H1 (cell line): Measurements from ENCODE around the gene COQ9. TPM values are rescaled to one million over a fixed set of nuclear protein-coding genes. Genes with fewer than 3 reads are reported as not detected.

ENCODE experiments used
- CTCF ChIA-PET: fragments of 300-600 bp; sonication (Branson Sonifier 250); formaldehyde crosslinking; loops from one replicate; lab custom pipeline; 2021; ENCODE audit not compliant: partially characterized antibody; lab: Charles Lee
- POLR2A ChIA-PET: fragments of 300-600 bp; sonication (Branson Sonifier 250); formaldehyde crosslinking; loops from one replicate; lab custom pipeline; 2021; ENCODE audit warnings: inconsistent platforms; ENCODE audit not compliant: partially characterized antibody; lab: Charles Lee
- DNase-seq, 2 experiments: peaks; one replicate each; pipeline versions ENCODE4 v3.0.0 to v3.0.0-alpha.2; 2010 to 2022; ENCODE audit warnings: low spot score in 2 of 2, low read depth in 1 of 2, mixed read lengths in 1 of 2
- FAIRE-seq: peaks from 2 replicates; lab custom pipeline; 2011; peaks lifted over from hg19 to GRCh38; lab: Jason Lieb, UNC
- H2AFZ ChIP-seq: 2 replicates; pipeline ENCODE4 v1.8.1; 2012; ENCODE audit warnings: low read length, inconsistent platforms
- H2AK5ac ChIP-seq: 2 replicates; pipeline ENCODE4 v1.6.1; 2013; ENCODE audit warnings: low read depth, low read length
- H2BK120ac ChIP-seq: replicated peaks from 2 replicates; pipeline ENCODE3; 2013; ENCODE audit warnings: low read depth, low read length, inconsistent platforms
- H2BK12ac ChIP-seq: 2 replicates; pipeline ENCODE4 v1.6.1; 2013; ENCODE audit warnings: low read depth, low read length
- H2BK15ac ChIP-seq: 2 replicates; pipeline ENCODE4 v1.6.1; 2013; ENCODE audit warnings: low read length
- H2BK20ac ChIP-seq: 2 replicates; pipeline ENCODE4 v1.6.1; 2013; ENCODE audit warnings: low read length
- H2BK5ac ChIP-seq: 2 replicates; pipeline ENCODE4 v1.6.1; 2013; ENCODE audit warnings: low read depth, low read length
- H3K14ac ChIP-seq: 2 replicates; pipeline ENCODE4 v1.6.1; 2013; ENCODE audit warnings: inconsistent platforms; ENCODE audit not compliant: insufficient read length
- H3K18ac ChIP-seq: 2 replicates; pipeline ENCODE4 v1.6.1; 2013; ENCODE audit warnings: low read length; ENCODE audit errors: extremely low read depth
- H3K23ac ChIP-seq: 2 replicates; pipeline ENCODE4 v1.6.1; 2013; ENCODE audit warnings: inconsistent platforms; ENCODE audit not compliant: insufficient read length
- H3K23me2 ChIP-seq: 2 replicates; pipeline ENCODE4 v1.6.1; 2013; ENCODE audit warnings: low read depth, low read length
- H3K27ac ChIP-seq: 2 replicates; pipeline ENCODE4 v1.6.1; 2011; ENCODE audit warnings: low read depth, low read length, inconsistent platforms
- H3K27me3 ChIP-seq, 4 experiments: replicated peaks in 1 of 4; 1 replicate in 1 of 4; 2 replicates in 3 of 4; pipeline versions ENCODE4 v1.6.1 to v1.8.1; 2011 to 2013; ENCODE audit warnings: low read length in 3 of 4, mild to moderate bottlenecking in 3 of 4, inconsistent platforms in 2 of 4, mixed read lengths in 2 of 4, moderate library complexity in 1 of 4; ENCODE audit not compliant: control insufficient read depth in 3 of 4, insufficient read depth in 3 of 4; ENCODE audit errors: extremely low read depth in 1 of 4
- H3K36me3 ChIP-seq, 4 experiments: 2 replicates each; pipeline versions ENCODE4 v1.6.1 to v1.8.1; 2011 to 2013; ENCODE audit warnings: mild to moderate bottlenecking in 4 of 4, low read length in 3 of 4, moderate library complexity in 2 of 4, control low read depth in 1 of 4, inconsistent platforms in 1 of 4; ENCODE audit not compliant: insufficient read depth in 4 of 4, control insufficient read depth in 2 of 4
- H3K4ac ChIP-seq: replicated peaks from 2 replicates; pipeline ENCODE3; 2013; ENCODE audit warnings: low read length, low read depth, mixed read lengths, inconsistent platforms; ENCODE audit not compliant: insufficient read length
- H3K4me1 ChIP-seq, 4 experiments: replicated peaks in 1 of 4; 1 replicate in 1 of 4; 2 replicates in 3 of 4; pipeline versions ENCODE4 v1.6.1 to v1.8.1; 2011 to 2013; ENCODE audit warnings: low read length in 3 of 4, inconsistent platforms in 2 of 4, mixed read lengths in 1 of 4; ENCODE audit not compliant: insufficient read depth in 4 of 4, control insufficient read depth in 3 of 4
- H3K4me2 ChIP-seq, 2 experiments: 2 replicates each; pipeline versions ENCODE4 v1.6.1 to v1.8.1; 2011 to 2013; ENCODE audit warnings: low read depth in 2 of 2, low read length in 2 of 2, control low read depth in 1 of 2, inconsistent platforms in 1 of 2, mild to moderate bottlenecking in 1 of 2; ENCODE audit not compliant: insufficient read depth in 1 of 2
- H3K4me3 ChIP-seq, 4 experiments: fragments of 200-600, 300-600 bp in 1 of 4; sonication (generic), shearing (Covaris generic), sonication (Bioruptor Twin) in 1 of 4; 2 replicates each; pipeline versions ENCODE4 v1.5.1 to v1.8.1; 2011 to 2016; ENCODE audit warnings: low read length in 4 of 4, low read depth in 3 of 4, control low read depth in 2 of 4, inconsistent platforms in 2 of 4, mild to moderate bottlenecking in 2 of 4, mixed read lengths in 1 of 4, moderate library complexity in 1 of 4; ENCODE audit not compliant: insufficient read depth in 2 of 4; ENCODE audit errors: extremely low read depth in 1 of 4
- H3K56ac ChIP-seq: replicated peaks from 2 replicates; pipeline ENCODE3; 2013; ENCODE audit warnings: low read depth, mild to moderate bottlenecking, mixed read lengths, low read length, inconsistent platforms; ENCODE audit not compliant: insufficient read length
- H3K79me1 ChIP-seq: 2 replicates; pipeline ENCODE4 v1.6.1; 2013; ENCODE audit warnings: low read depth, low read length, control low read depth
- H3K79me2 ChIP-seq, 2 experiments: 2 replicates each; pipeline versions ENCODE4 v1.6.1 to v1.8.1; 2012 to 2013; ENCODE audit warnings: low read length in 2 of 2, mild to moderate bottlenecking in 2 of 2, inconsistent platforms in 1 of 2; ENCODE audit not compliant: insufficient read depth in 2 of 2, control insufficient read depth in 1 of 2
- H3K9ac ChIP-seq, 4 experiments: replicated peaks in 1 of 4; 1 replicate in 1 of 4; 2 replicates in 3 of 4; pipeline versions ENCODE4 v1.6.1 to v1.8.1; 2011 to 2013; ENCODE audit warnings: low read depth in 3 of 4, low read length in 3 of 4, control low read depth in 2 of 4, mild to moderate bottlenecking in 2 of 4, moderate library complexity in 2 of 4, inconsistent platforms in 1 of 4; ENCODE audit errors: extremely low read depth in 1 of 4
- H3K9me3 ChIP-seq, 2 experiments: 2 replicates each; pipeline versions ENCODE4 v1.6.1 to v1.8.1; 2012 to 2013; ENCODE audit warnings: mild to moderate bottlenecking in 2 of 2, moderate library complexity in 2 of 2, control low read depth in 1 of 2, inconsistent platforms in 1 of 2, low read depth in 1 of 2, low read length in 1 of 2, mixed read lengths in 1 of 2; ENCODE audit not compliant: insufficient read depth in 2 of 2
- H4K20me1 ChIP-seq, 2 experiments: replicated peaks in 1 of 2; 2 replicates each; pipeline versions ENCODE3 to v1.8.1; 2011 to 2013; ENCODE audit warnings: inconsistent platforms in 2 of 2, low read length in 2 of 2, mild to moderate bottlenecking in 1 of 2; ENCODE audit not compliant: insufficient read depth in 2 of 2, control insufficient read depth in 1 of 2
- H4K5ac ChIP-seq: 2 replicates; pipeline ENCODE4 v1.6.1; 2013; ENCODE audit warnings: low read length, low read depth, mixed read lengths, inconsistent platforms; ENCODE audit not compliant: insufficient read length
- H4K8ac ChIP-seq: 2 replicates; pipeline ENCODE4 v1.8.0; 2013; ENCODE audit warnings: mild to moderate bottlenecking, moderate library complexity, low read length, inconsistent platforms; ENCODE audit not compliant: insufficient read depth; ENCODE audit errors: extremely low read depth
- H4K91ac ChIP-seq: replicated peaks from 2 replicates; pipeline ENCODE3; 2013; ENCODE audit warnings: low read length, mixed read lengths, inconsistent platforms; ENCODE audit not compliant: insufficient read length
- EZH2 ChIP-seq: fragments of 200-600 bp; sonication (generic); IDR thresholded peaks from 2 replicates; pipeline ENCODE4 v1.7.1; 2012; ENCODE audit warnings: low read depth, mild to moderate bottlenecking, moderate library complexity, low read length, inconsistent platforms; ENCODE audit not compliant: severe bottlenecking
- HDAC2 ChIP-seq, 2 experiments: fragments of 300-600 bp in 1 of 2; sonication (generic) in 1 of 2; IDR thresholded peaks; 2 replicates each; pipeline ENCODE4 v1.6.1; 2011 to 2012; ENCODE audit warnings: low read depth in 2 of 2, low read length in 2 of 2, mild to moderate bottlenecking in 2 of 2, moderate library complexity in 2 of 2, borderline replicate concordance in 1 of 2, inconsistent platforms in 1 of 2
- SP1 ChIP-seq: IDR thresholded peaks from 2 replicates; pipeline ENCODE4 v1.6.1; 2011; ENCODE audit warnings: low read depth, low read length
- WGBS, 2 experiments: shearing (Covaris generic) in 1 of 2; methylation state at CpG; one replicate each; pipeline versions ENCODE4 v1.1.6 to v1.1.7; 2013 to 2015; ENCODE audit warnings: low lambda C conversion rate in 2 of 2, mixed read lengths in 2 of 2, inconsistent platforms in 1 of 2, low coverage in 1 of 2, missing lambda C conversion rate in 1 of 2; ENCODE audit not compliant: insufficient replicate concordance in 2 of 2, insufficient coverage in 1 of 2, insufficient read length in 1 of 2; ENCODE audit errors: extremely low coverage in 1 of 2, missing lambda C conversion rate in 1 of 2; 5-methylcytosine and 5-hydroxymethylcytosine counted together
- polyA plus RNA-seq, 7 experiments: library from polyadenylated mRNA; depleted of rRNA in 3 of 7; stranded (reverse) in 5 of 7; unstranded in 2 of 7; fragments of >200 nt in 5 of 7; fragments of 200-250 nt in 2 of 7; gene quantifications; 1 replicate in 5 of 7; 2 replicates in 1 of 7; 4 replicates in 1 of 7; pipeline versions ENCODE4 v1.2.1 to v1.2.3, GENCODE V29; 2011 to 2013; ENCODE audit warnings: missing spikeins in 2 of 7, mixed read lengths in 2 of 7
- total RNA-seq: library from RNA; stranded (reverse); fragmentation: NEBNext Ultra II Directional; extraction: Animal tissue kit (Norgen Biotek cat#: 25700); gene quantifications from 2 replicates; pipeline ENCODE4 v1.2.1, GENCODE V29; 2021

The COQ9 gene
- total and polyA plus RNA-seq, 2 of the 8 experiments (the other 6 are each of a cell fraction or from before 2014, with no cell fraction given), result 33.3 to 60.3 TPM

DNA sequence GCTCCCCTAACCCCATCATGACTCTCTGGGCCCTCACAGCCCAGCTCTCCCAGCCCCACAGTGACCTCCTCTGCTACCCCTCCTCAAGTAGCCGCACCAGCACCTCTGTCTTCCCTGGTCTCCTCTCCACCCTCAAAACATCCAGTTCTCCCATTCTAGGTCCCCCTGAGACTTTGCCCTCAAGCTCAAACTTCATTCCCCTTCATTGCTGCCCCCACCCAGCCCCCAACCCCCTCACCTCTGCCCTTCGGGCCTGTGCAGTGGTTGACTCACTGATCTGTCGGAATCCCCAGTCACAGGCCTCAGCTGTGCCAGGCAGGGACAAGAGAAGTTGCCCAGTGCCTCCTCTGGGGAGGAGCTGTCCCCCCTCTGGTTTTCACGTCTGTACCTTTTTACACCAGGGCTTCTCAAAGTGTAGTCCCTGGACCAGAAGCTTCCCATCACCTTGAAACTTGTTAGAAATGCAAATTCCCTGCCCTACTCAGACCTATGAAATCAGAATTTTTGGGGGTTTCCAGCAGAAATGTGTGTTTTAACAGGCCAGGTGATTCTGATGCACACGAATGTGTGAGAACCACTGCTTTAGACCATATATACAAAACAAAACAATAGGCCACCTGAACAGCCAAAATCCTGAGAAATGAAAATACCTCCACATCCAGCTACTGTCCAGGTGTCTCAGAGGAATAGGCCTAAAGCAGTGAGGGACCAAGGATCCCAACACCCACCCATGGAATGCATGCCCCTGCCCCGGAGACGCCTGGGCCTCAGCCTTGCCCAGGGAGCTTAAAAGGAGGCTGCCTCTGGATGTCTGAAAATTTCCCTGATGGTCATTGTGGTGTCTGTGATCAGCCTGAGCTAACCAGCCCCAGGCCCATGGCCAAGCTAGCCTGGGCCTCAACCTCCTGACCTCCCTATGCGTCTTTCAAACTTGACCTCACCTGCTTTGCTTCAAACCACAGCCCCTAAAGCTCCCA lies 39.9 kb downstream of the COQ9 start:
- 0 out of 2 replicates have a peak overlapping the region, but pooled peaks have one; percentile 68 for H2BK12ac ChIP-seq
- POLR2A ChIA-PET, result interaction anchor here (0.9 to 2.4 kb wide), 10 partner anchors 11 to 55 kb away, joined by 3 to 9 read pairs (median 4); partner anchors contain the start of genes ADGRG5 and POLR2C
- 0 out of 2 replicates have a peak overlapping the region, but pooled peaks have one; percentile 88 for H2BK15ac ChIP-seq
- no peak overlapping the region for H2AK5ac ChIP-seq
- peak overlapping the region; percentile 55 for H4K91ac ChIP-seq
- FAIRE-seq (no peak), DNase-seq (no peak)
- H3K9ac ChIP-seq, result no peak overlapping the region
- H4K5ac ChIP-seq, result peak overlapping the region; percentile 76
- H2AFZ ChIP-seq, result peak overlapping the region; percentile 100
- H2BK5ac ChIP-seq, result peak overlapping the region; percentile 75; the same call in 1 of the 2 replicates
- 0 out of 2 replicates have a peak overlapping the region, but pooled peaks have one; percentile 27 for H2BK20ac ChIP-seq
- no peak overlapping the region for H3K23ac ChIP-seq
- H3K14ac ChIP-seq, result no peak overlapping the region
- H3K4me3 ChIP-seq, result peak overlapping the region in 3 of 4 experiments; percentile 11 to 79 (median 21); a peak in 4 of 8 replicates
- H3K18ac ChIP-seq, result peak overlapping the region; percentile 71
- no peaks in the 10 kb centered on the region for H4K20me1 ChIP-seq
- no peaks in the 10 kb centered on the region for H3K79me2 ChIP-seq
- H4K8ac ChIP-seq, result peak overlapping the region; percentile 96
- no peaks in the 10 kb centered on the region for H3K79me1 ChIP-seq
- H3K56ac ChIP-seq, result no peak overlapping the region
- peaks cover 3 to 6% of the 10 kb centered on the region in 2 experiments; a peak in 1 of 4 replicates for H3K9me3 ChIP-seq
- H3K36me3 ChIP-seq, result no peaks in the 10 kb centered on the region
- H2BK120ac ChIP-seq, result peak overlapping the region; percentile 99
- 77% methylated on average over 8 of the region's 8 CpGs; no CpG with 5 or more reads in 1 of the 2 experiments for WGBS, 2 experiments
- H3K4me2 ChIP-seq, result peak overlapping the region; percentile 59 to 68
- H3K23me2 ChIP-seq, result peaks cover 9% of the 10 kb centered on the region; the same call in 1 of the 2 replicates
- H3K27ac ChIP-seq, result no peak overlapping the region
- peaks cover 0 to 14% (median 10%) of the 10 kb centered on the region in 4 experiments; a peak in 6 of 7 replicates for H3K4me1 ChIP-seq
- peaks cover 0 to 12% (median 4%) of the 10 kb centered on the region in 4 experiments; a peak in 4 of 7 replicates for H3K27me3 ChIP-seq
- peak overlapping the region; percentile 94 for H3K4ac ChIP-seq
- CTCF ChIA-PET, result interaction anchor here (0.6 to 3.4 kb wide), 11 partner anchors 11 to 69 kb away, joined by 3 to 19 read pairs (median 7); partner anchors contain the start of gene POLR2C
- no peak for TF ChIP-seq HDAC2 (IDR thresholded peaks at IDR 0.05; ENCODE audit: borderline replicate concordance in 1 of 2, low read depth in 2 of 2, low read length in 2 of 2)
- no peak for TF ChIP-seq EZH2
- no peak for TF ChIP-seq SP1
- TF ChIP-seq, all 59 proteins: peak for 0
